ENCODE results near the gene RAPGEF1.

GRCh38 chr9:131666029-131666428, 73.8 kb downstream of the RAPGEF1 start:
- TF ChIP-seq CTCF (IDR thresholded peaks at IDR 0.05) (no peak), POLR2A (IDR thresholded peaks at IDR 0.05) (no peak), EP300 (IDR thresholded peaks at IDR 0.05) (no peak)

All from ovary (tissue), 3 donors.